ENCODE results near the gene RGS3. TPM values are rescaled to one million over a fixed set of nuclear protein-coding genes. Genes with fewer than 3 reads are reported as not detected.

The RGS3 gene
- total RNA-seq, 1 experiment from 2014 or later: 148 TPM

DNA sequence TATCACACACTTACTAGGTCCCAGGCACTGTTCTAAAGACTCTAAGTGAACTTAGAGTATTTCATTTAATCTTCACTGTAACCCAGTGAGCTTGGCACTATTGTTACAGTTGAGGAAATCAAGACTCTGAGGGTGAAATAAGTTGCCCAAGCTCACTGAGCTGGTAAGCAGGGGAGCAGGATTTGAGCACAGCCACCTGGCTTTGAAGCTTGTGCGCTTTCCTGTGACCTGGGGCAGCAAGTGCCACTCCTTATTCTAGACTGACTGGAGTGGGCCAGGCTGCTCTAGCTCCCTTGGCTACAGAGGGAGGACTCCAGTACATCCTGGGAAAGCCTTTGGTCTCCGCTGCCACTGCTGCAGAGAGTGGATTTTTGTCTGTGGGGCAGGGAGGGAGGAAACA lies 50.0 kb downstream of the RGS3 start:
- Histone ChIP-seq H3K27me3 (no peaks in the 10 kb centered on the region), H3K4me3 (no peak overlapping the region), H3K36me3 (no peaks in the 10 kb centered on the region), H3K9me3 (no peaks in the 10 kb centered on the region)
- no peak for DNase-seq

- no peak for DNase-seq
- Histone ChIP-seq H3K27me3 (no peaks in the 10 kb centered on the region), H3K9me3 (no peaks in the 10 kb centered on the region), H3K4me3 (no peak overlapping the region), H3K36me3 (no peaks in the 10 kb centered on the region)
Measured at GRCh38 chr9:113514061-113514460, 50.5 kb downstream of the RGS3 start.

- Histone ChIP-seq H3K27me3 (no peaks in the 10 kb centered on the region), H3K9me3 (no peaks in the 10 kb centered on the region), H3K4me3 (no peak overlapping the region), H3K36me3 (no peaks in the 10 kb centered on the region)
- DNase-seq: no peak
Measured at GRCh38 chr9:113514748-113515147, 51.2 kb downstream of the RGS3 start.

GRCh38 chr9:113515862-113516261 lies 52.3 kb downstream of the RGS3 start:
- Histone ChIP-seq H3K27me3 (no peaks in the 10 kb centered on the region), H3K9me3 (no peaks in the 10 kb centered on the region), H3K36me3 (no peaks in the 10 kb centered on the region), H3K4me3 (no peak overlapping the region)
- no peak for DNase-seq

DNA sequence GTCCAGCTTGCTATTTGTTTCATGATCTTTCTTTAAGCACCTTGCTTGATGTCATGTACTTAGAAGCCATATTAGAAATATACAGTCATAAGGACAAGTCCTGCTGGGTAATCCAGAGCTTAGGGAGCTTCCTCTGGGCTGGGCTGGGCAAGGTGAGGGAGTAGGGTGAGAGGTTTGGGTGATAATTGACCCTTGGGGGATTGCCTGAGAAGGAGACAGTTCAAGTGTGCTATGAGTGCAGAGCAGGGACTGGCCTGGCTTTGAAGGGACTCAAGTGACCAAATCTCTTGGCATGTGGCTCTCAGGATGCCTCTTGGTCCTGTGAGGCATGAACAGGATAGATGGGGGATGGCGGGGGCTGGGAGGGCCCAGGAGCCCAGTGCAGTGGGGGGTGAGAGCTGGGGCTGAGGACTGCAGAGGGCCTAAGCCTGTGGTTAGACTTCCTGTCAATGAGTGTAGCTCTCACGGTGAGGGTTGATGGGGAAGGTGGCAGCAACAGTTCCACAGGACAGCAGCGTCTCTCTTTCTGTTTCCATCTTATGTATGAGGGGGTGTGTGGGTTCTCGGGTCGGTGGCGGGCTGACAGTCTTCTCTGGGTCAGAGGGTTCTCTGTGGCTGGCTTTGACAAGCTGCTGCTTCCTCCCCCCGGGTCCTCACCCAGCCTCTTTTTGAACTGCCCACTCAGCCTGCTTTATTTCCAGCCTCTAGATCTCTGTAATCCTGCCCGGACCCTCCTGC lies 53.5 kb downstream of the RGS3 start:
- Histone ChIP-seq H3K27me3 (no peaks in the 10 kb centered on the region), H3K4me3 (no peak overlapping the region), H3K36me3 (no peaks in the 10 kb centered on the region), H3K9me3 (no peaks in the 10 kb centered on the region)
- DNase-seq: no peak

DNA sequence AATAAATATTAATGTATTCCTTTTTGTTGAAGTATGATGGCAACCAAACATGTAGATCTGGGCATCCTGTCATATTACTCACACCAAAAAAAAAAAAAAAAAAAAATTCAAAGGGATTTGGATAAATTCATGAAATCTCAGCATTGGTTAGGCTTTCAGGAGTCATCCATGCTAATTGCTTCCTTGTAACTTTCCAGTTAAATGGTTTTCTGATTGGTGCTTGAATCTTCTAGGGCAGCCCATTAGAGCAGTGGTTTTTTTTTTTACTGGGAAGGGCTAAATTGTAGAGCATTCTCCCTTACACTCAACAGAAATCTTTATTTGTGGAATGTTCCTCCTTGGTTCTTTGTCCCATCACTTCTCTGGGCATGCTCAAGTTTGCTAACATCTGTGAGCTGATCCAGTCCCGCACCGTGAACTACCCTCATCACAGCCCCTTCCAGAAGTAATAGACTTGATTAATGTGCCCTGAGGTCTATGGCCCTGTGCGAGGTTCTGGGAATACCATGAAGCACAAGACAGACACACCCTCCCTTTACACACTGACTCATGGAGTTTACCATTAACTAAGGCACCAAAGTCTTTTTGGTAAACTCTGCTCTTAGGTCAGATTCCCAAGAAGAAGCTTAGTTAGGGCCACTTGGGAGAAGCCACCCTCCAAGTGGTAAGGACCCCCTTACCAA lies 56.0 kb downstream of the RGS3 start:
- no peak overlapping the region for H3K4me3 ChIP-seq
- DNase-seq: no peak
- no peaks in the 10 kb centered on the region for H3K27me3 ChIP-seq
- H3K36me3 ChIP-seq: no peaks in the 10 kb centered on the region
- no peaks in the 10 kb centered on the region for H3K9me3 ChIP-seq

GRCh38 chr9:113520109-113520642 lies 56.6 kb downstream of the RGS3 start:
- no peak for DNase-seq
- H3K9me3 ChIP-seq: no peaks in the 10 kb centered on the region
- H3K36me3 ChIP-seq: no peaks in the 10 kb centered on the region
- H3K4me3 ChIP-seq: no peak overlapping the region
- no peaks in the 10 kb centered on the region for H3K27me3 ChIP-seq

DNA sequence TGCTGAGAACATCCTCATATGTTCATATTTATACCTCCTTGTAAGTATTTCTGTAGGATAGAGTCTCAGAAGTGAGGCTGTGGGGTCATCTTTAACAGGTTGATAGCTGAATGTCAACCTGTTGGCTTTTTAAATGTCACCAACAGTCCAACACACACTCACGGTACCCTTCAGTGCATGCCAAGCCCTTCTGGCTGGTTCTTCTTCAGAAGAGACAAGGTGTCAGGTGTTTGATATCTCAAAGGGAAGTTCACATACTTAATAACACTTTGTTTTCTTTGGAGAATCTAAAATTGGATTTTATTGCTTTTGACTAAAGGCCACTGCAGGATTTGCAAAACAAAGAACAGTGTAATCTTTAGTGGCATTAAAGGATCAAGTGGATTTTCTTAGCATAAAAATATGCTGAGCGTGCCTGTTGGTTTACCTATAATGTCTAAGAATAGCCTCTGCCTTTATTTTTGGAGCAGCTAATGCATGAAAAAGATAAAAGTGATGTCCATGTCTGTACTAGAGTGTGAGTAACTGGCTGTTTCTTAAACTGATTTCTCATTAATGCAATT lies 58.2 kb downstream of the RGS3 start:
- Histone ChIP-seq H3K9me3 (no peaks in the 10 kb centered on the region), H3K36me3 (no peaks in the 10 kb centered on the region), H3K27me3 (no peaks in the 10 kb centered on the region), H3K4me3 (no peak overlapping the region)
- DNase-seq: no peak

DNA sequence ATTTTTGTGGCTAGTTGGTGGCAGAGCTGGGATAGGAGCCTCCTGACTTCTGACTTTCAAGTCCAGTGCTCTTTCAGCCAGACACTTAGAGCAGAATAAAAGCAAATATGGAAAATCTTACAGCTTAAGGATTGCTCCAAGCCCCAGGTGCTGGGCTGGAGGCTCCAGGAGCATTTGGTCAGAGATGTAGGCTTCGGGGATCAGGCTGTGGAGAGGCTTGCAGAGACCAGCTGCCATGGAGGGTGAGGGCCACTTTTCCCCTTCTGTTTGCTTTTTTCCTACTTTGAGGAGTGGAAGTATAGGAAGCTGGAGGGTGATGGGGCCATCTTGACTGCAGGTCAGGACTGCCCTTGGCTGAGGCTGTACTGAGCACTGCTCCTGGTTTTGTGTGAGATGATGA lies 58.9 kb downstream of the RGS3 start:
- no peaks in the 10 kb centered on the region for H3K27me3 ChIP-seq
- no peaks in the 10 kb centered on the region for H3K36me3 ChIP-seq
- no peak overlapping the region for H3K4me3 ChIP-seq
- DNase-seq: no peak
- H3K9me3 ChIP-seq: no peaks in the 10 kb centered on the region

DNA sequence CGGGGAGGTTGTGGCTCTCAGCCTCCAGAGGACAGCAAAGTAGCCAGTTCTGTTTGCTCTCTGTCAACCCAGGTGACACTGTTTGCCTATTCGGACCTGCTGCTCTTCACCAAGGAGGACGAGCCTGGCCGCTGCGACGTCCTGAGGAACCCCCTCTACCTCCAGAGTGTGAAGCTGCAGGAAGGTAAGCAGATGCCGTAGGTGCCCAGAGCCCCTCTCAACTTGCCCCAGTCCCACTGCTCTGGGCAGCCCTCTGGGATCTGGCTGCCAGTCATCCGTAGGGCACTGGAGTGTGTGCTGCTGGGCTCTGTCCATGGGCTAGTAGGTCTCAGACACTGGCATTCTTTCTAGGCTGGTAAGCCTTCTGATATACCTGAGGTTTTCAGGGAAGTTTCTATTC lies 59.3 kb downstream of the RGS3 start:
- Histone ChIP-seq H3K9me3 (no peaks in the 10 kb centered on the region), H3K4me3 (no peak overlapping the region), H3K27me3 (no peaks in the 10 kb centered on the region), H3K36me3 (no peaks in the 10 kb centered on the region)
- no peak for DNase-seq

DNA sequence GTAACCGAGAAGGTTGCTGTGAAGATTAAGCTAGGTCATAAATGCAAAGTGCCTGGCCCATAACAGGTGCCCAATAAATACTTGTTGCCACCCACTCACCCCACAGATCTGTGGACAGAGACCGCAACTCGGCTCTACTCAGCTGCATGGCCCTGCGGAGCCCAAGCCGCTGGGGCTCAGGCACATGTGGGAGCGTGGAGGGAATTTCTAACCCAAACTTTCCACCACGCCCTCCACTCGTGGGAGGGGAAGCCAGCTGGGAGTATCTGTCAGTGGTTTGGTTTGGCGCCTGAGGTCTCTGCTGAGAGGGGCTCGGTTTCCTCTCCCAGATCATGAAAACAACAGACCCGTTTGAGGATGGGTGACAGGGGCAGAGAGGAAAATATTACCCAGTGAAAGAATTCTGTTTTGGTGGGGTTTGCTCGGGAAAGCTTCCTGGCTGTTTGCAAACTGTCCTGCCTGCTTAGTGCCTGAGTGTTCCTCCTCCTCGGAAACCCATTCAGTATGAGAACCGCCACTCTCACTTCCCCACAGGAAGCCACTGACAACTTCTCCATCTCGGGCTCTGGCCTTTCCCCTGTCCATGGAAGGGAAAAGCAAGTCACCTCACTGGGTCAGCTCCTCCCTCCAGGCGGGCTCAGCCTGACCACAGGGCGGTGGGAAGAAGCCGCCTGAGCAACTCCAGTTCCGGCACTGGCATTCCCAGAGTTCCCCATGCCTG lies 60.1 kb downstream of the RGS3 start:
- Histone ChIP-seq H3K27me3 (no peaks in the 10 kb centered on the region), H3K4me3 (no peak overlapping the region), H3K9me3 (no peaks in the 10 kb centered on the region), H3K36me3 (no peaks in the 10 kb centered on the region)
- DNase-seq: no peak

DNA sequence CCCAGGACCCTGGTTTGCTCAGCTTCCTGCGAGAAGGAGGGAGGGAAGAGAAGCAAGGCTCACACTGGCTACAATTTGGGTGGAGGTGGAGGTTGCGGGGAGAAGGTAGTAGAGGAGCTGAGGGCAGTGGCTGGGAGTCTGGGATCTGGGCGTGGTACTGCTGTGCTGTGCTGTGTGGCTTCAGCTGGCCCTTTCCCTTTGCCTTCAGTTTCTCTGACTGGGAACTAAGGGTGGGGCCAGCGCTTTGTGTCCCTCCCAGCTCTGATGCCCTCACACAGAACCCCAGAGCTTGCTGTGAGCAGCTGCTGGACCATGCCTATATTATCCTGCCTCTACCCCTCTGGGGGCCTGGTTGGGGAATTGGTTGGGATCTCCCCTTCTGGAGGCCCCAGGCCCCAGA lies 60.9 kb downstream of the RGS3 start:
- no peaks in the 10 kb centered on the region for H3K27me3 ChIP-seq
- no peak for DNase-seq
- no peak overlapping the region for H3K4me3 ChIP-seq
- no peaks in the 10 kb centered on the region for H3K9me3 ChIP-seq
- no peaks in the 10 kb centered on the region for H3K36me3 ChIP-seq

DNA sequence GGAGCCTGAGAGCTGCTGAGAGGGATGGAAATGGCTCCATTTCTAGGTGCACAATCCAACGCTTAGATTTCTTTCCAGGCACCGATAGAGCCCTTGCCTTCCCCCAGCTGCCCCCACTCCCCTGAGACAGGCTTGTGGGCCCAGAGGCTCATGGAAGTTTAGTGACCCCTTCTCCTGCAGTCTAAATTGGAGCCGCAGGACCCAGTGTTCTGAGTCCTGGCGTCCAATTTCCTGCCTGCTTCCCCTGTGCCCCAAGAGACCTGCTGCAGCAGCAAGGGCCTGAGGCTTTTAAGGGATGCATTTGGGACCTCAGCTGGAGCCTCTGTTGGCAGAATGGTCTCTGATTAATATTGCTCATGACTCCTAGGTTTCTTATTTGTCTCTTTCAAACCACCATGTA lies 61.7 kb downstream of the RGS3 start:
- Histone ChIP-seq H3K4me3 (no peak overlapping the region), H3K36me3 (no peaks in the 10 kb centered on the region), H3K9me3 (no peaks in the 10 kb centered on the region), H3K27me3 (no peaks in the 10 kb centered on the region)
- no peak for DNase-seq

DNA sequence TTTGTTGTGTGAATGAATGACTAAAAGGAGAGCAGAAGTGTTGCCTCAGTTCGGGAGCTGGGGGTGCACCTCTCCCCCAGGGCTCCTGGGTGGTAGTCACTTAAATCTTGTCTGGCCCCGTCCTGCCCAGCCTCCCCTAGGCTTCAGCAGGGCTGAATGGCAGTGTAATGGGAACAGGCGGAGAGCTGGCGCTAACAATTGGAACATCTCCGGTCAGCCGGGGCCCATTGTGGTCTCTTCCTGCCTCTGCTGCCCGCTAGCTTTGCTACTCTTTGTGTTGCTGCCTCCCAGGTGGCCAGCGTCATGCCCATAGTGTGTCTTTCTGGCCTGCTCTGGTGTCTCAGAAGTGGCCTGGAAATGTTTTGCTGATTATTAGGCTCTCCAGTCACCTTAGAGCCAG lies 62.3 kb downstream of the RGS3 start:
- Histone ChIP-seq H3K9me3 (no peaks in the 10 kb centered on the region), H3K4me3 (no peak overlapping the region), H3K27me3 (no peaks in the 10 kb centered on the region), H3K36me3 (no peaks in the 10 kb centered on the region)
- no peak for DNase-seq

DNA sequence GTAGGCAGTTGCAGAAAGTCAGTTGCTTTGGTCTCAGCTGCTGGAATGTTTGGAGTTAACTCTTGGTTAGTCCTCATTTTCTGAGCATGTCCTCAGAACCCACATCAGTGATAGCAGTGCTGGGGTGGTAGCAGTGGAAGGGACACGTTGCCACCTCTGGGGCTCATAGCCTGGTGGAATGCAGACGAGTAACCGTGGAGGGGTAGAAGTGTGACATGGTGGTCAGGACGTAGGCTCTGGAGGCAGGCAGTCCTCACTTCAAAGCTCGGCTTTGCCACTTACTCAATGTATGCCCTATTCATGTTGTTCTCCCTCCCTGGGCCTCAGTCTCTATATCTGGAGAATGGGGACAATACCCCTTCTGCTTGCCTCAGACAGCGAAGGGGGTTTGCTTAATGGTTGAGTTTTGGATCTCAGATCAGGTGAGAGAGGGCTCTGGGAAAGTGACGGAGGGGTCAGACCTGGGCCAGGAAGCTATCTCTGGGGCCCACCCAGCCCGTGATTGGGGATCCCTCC lies 62.8 kb downstream of the RGS3 start:
- Histone ChIP-seq H3K4me3 (no peak overlapping the region), H3K9me3 (no peaks in the 10 kb centered on the region), H3K36me3 (no peaks in the 10 kb centered on the region), H3K27me3 (no peaks in the 10 kb centered on the region)
- DNase-seq: no peak

GRCh38 chr9:113526841-113527240 lies 63.3 kb downstream of the RGS3 start:
- Histone ChIP-seq H3K9me3 (no peaks in the 10 kb centered on the region), H3K4me3 (no peak overlapping the region), H3K27me3 (no peaks in the 10 kb centered on the region), H3K36me3 (no peaks in the 10 kb centered on the region)
- DNase-seq: no peak

GRCh38 chr9:113528088-113528487 lies 64.6 kb downstream of the RGS3 start:
- Histone ChIP-seq H3K36me3 (no peaks in the 10 kb centered on the region), H3K9me3 (no peaks in the 10 kb centered on the region), H3K4me3 (no peak overlapping the region), H3K27me3 (no peaks in the 10 kb centered on the region)
- DNase-seq: no peak
